DND-41 (cell line): ENCODE data around the gene GTF2F1.

Experiments used
- CTCF ChIP-seq: IDR thresholded peaks from 2 replicates; pipeline ENCODE4 v1.5.1; 2012; ENCODE audit warnings: borderline replicate concordance, low read length, moderate library complexity, mild to moderate bottlenecking; ENCODE audit not compliant: poor library complexity, severe bottlenecking; ENCODE audit errors: extremely low read depth
- EZH2 ChIP-seq: IDR thresholded peaks from 3 replicates; pipeline ENCODE4 v1.6.1; 2012; ENCODE audit warnings: borderline replicate concordance, low read depth, mild to moderate bottlenecking, moderate library complexity, low read length, inconsistent platforms; ENCODE audit not compliant: severe bottlenecking

DNA sequence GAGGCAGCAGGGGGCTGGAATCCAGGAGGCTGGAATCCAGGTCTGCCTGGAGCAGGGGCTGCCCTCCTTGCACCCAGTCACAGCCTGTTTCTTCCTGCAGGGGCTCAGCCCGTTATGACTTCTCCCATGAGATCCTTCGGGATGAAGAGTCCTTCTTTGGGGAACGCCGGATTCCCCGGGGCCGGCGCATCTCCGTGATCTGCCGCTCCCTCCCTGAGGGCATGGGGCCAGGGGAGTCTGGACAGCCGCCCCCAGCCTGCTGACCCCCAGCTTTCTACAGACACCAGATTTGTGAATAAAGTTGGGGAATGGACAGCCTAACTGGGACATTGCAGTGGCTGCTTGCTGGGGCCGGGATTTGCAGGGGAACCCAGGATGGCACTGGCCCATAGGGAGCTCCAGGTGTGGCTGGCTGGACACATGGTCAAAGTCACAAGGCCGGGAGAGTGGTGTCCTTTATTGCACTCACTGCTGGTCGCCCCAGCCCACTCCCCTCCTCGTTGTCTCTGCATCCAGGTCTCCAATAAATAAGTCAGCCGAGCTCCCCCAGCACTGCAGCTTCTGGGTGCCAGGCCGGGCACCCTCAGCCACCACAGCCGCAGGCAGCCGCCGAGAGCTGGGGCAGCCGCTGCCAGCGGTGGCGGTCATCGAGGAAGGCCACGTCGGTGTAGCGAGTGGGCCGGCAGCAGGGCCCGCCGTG is 18.1 kb downstream of the GTF2F1 start:
- TF ChIP-seq CTCF: no peak
- no peak for TF ChIP-seq EZH2
